Activated CD8-positive, alpha-beta memory T cell treated with anti-CD3 and anti-CD28 coated beads, Interleukin-2, amount 50 U/mL, for 24 hours (primary cell): ENCODE results near the gene HOXD8.

Source experiments
- DNase-seq: peaks from one replicate; pipeline ENCODE4 v3.0.0-alpha.2; 2020; ENCODE audit errors: extremely low read depth

The HOXD8 gene

DNA sequence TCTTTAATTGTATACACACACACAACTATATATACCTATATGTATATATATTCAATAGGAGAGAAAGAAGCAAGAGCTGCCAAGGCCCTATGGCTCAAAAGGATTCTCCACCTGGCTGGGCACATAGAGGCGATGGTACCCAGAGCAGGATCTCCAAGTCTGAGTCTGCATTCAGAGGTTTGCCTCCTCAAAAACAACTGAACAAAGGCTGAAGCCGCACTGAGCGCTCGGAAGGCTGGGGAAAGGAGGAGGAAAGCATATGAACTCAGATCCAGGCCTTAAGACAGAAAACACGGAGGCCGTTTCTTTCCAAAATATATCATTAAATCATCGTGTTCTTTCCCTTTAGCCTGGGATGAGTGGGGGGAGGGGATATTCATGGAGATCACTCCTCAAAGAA, 26.3 kb upstream of the HOXD8 start:
- no peak for DNase-seq

DNA sequence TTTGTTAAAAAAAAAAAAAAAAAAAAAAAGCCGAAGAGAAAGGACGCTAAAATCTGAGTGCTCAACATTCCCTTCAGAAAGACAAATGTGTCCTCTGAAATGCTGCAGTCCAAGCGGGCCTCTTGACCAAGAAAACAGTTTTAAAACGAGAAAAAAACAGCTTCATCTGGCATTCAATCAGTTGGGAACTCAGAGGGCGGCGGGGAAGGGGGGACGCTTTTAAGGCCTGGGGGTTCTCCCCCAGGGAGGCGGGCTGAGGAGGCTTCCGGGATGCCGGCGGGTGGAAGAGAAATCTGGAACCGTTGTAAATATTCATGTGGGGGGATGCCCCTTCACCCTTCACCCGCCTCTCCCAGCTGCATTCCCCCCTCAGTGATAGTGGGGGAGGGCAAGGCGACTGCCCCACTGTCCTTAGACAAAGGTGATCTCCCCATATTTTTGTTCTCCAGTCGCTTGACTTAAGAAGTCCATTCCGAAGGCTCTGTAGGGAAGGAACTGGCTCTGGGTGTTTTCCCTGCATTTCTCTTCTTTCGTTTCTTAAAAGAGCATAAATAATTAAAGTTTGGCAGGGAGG, 25.7 kb upstream of the HOXD8 start:
- no peak for DNase-seq

DNA sequence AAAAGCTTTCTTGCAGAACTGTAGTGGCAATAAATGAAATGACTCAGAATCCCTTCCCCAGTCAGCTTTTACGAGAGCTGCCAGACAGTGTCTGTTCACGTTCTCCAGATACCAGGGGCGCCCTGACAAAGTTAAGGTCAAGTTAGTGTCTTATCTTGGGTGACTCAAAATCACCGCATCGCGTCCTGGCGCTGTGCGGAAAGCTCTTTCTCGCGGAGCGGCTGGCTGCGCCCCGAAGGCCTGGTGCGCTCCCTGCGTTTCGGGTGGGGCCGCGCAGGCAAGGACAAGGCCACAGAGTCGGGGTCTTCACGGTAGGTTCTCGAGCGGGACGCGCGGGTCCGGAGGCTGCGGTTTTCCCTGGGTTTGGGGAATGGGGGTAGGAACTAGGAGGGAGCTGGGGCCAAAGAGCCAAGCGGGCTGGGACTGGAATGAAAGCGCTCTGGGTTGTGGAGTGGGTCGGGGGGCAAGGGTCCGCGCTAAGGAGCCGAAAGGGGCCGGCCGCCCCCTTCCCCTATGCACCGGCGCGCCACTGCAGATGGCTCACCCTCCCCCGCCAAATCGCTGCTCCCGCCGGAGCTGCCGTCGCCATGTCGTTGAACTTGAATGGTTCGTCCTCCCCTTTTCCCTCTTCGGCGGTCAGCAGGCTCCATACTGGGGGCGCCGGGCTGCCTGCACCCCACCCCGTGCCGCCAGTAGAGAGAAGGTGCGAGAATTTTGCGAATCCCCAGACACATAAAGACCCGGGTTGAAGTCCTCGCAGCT, 25.0 kb upstream of the HOXD8 start:
- DNase-seq = no peak

DNA sequence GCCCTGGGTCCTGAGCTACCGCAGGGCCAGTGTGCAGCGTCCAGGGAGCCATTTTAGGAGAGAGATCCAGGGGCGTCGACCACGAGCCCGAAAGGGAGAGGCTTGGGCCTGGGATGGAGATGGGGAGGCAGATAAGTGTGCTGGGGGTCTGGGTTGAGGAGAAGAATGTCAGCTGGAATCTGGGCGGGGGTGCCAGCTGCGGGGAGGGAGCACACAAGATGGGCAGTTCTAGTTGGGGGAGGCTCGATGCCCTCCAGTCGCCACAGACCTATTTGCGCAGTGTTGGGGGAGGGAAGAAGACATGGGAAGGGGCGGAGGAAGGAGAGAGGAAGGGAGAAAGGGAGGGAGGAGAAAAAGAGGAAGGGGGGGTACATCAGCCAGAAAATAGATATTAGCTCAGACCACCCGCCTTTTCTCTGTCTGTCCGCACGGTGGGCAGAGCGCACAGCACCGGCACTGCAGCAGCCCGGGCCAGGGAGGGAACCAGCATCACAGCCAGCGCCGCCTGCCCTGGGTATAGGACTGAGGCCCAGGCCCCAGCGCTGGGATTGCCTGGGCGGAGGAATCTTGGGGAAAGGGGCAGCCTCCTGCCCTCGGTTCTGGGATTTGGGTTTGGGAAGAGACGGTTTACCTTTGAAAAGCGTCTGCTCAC, 24.3 kb upstream of the HOXD8 start:
- no peak for DNase-seq

DNA sequence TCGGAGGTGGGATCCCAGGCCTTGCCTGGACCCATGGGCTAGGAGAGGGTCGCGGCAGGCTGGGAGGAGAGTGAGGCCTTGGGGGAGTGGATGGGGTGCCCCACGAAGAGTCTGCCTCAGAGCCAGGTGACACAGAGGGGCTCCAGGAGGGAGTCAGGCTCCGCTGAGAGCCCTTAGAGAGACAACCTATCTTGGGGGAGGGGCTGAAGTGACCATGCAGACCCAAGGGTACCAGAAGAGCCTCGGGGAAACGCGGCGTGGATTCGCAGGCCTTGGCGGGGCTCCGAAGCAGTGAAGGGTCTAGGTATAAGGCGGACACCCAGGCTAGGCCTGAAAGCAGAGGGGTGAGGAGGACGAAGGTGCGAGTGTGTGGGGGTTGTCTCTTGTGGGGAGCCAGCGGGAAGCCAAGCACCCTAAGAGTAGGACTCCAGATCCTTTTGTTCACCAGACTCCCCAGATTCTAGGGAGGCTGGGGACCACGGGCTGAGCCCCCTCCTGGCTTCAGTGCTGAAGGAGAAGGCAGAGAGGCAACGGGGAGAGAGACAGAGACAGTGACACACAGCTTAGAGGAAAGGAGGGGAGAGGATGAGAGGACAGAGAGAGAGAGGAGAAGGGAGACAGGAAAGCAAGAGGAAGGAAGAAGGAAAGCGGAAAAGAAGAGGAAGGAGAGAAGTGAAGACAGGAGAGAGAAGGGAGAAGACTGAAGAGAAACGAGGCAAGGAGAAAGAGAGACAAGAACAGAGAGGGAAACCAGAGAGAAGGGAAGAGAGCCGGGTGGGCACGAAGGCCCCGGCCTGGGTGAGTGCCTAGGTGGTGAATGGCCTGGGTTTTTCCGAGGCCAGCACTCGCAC, 23.6 kb upstream of the HOXD8 start:
- no peak for DNase-seq

DNA sequence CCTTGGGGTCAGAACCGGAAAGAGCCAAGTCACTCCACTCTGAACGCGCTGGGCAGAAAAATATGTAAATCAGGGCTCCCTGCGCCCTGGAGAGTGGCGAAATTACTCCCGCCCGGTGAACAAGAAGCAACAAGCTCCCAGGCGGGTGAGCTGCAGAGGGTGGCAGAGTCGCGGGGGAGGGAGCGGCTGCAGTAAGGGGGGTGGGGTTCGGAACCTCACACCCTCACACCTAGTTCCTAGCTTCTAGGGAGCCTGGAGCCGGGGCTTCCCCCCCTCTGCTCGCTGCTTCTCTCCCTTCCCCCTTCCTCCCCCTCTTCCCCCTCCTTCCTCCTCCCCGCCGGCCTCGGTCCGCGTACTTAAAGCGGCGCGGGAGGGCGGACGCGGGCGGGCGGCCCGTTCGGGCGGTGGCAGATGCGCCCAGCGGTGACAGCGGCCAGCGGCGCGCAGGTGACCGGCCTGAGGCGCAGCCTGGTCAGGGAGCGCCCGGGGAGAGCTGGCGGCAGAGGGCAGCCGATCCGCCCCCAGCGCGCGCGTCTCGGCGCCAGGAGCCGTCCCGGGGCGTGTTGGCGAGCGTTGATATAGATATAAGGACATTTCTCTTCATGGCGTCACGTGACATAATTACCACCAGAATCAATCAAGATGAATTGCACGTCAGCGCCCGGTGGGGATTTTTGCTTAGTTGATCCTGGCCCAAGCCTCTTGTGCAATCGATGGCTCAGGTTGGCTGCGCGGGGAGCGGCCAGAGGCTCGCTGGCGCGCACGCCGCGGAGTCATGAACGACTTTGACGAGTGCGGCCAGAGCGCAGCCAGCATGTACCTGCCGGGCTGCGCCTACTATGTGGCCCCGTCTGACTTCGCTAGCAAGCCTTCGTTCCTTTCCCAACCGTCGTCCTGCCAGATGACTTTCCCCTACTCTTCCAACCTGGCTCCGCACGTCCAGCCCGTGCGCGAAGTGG, 22.6 kb upstream of the HOXD8 start, which contains the start of gene HOXD11:
HOXD11 (plus strand) TSS at position 700 of the 959 bp plus-strand sequence; CDS start at position 776, 76 bp downstream.
- no peak for DNase-seq

DNA sequence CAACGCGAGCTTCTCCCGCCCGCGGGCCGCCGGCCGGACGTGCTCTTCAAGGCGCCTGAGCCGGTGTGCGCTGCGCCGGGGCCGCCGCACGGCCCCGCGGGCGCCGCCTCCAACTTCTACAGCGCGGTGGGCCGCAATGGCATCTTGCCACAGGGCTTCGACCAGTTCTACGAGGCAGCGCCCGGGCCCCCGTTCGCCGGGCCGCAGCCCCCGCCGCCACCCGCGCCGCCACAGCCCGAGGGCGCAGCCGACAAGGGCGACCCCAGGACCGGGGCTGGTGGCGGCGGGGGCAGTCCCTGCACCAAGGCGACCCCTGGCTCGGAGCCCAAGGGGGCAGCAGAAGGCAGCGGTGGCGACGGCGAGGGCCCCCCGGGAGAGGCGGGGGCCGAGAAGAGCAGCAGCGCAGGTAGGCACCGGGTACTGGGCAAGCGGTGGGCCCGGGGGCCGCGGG, 21.7 kb upstream of the HOXD8 start:
- no peak for DNase-seq

DNA sequence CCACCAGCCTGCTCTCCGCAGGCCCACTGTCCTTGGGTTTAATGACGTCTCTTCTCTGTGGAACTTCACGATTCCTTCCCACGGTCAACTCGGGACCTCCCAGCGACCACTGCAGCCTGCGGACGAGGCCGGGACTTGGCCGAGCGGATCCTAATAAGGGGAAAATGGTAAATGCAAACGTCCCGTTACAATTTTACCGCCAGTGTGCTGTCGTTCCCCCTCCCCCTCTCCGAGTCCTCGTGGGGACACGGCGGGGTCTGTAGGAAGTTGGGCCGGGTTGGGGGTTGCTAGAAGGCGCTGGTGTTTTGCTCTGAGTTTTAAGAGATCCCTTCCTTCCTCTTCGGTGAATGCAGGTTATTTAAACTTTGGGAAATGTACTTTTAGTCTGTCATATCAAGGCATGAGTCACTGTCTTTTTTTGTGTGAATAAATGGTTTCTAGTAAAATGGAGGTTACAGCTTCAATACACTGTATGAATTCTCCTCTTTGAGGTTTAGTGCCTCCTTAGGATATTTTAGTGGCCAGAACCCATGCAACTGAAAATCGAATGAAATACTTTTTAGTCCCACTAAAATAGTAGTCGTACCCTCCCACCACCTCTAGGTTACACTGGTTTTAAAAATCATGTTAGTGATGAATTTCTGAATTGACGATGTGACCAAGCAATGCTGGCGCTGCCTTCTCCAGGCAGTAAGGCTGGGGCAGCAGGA, 20.2 kb upstream of the HOXD8 start:
- DNase-seq = no peak

DNA sequence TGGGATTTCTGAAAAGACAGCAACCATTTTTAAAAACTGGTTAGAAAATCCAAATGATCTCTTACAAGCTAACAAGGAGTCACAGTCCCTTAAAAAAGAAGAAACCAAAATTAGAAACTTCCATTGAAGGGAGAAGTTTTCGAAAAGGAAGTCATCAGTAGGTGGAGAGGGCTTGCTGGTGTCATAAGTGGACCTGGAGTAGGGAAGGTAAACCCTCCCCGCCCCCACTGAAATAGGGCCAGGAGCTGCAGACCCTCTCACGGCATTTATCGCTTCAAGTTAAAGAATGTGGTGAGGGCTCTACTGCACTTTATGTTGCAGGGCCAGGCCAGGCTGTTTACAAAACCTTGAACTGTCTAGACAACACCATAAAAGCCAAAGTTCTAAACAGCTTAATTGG, 19.6 kb upstream of the HOXD8 start:
- no peak for DNase-seq

DNA sequence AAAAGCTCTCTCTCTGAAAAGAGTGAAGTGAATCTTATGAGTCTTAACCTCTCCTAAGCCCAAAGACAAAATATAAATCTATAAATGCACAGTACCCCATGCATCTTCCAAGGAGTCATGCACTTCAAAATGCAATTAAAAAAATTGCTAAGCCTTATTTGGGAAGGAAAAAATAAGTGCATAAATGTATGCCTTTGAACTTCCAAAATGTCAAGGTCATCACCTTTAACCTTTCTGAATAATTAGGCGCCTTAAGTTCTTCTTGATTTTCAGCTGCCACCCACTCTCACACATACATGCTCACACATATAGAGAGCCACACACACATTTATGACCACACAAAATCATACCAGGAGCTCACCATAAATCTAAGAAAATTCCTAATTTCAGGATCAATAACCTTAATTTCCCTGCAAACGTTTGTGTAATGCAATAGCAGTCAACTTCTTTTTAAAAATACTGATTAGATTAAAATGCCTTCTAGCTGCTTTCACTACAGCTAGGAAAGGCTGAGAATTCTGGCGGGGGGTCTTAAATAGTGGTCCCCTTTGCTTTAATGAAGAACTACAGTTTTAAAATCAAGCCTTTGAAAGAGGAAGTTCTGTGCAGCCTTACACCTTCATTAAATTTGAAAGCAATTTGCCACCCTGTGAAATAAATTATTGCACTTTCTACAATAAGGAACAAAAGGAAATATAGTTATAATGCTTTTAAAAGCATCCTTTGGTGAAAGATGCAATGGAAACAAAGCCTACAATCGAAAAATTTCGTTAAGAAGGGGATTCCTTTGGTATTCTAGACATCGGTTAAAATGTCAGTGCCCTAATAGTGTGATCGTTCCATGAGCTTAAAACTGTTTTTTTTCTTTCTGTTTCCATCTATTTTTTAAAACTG, 18.8 kb upstream of the HOXD8 start:
- DNase-seq = no peak

DNA sequence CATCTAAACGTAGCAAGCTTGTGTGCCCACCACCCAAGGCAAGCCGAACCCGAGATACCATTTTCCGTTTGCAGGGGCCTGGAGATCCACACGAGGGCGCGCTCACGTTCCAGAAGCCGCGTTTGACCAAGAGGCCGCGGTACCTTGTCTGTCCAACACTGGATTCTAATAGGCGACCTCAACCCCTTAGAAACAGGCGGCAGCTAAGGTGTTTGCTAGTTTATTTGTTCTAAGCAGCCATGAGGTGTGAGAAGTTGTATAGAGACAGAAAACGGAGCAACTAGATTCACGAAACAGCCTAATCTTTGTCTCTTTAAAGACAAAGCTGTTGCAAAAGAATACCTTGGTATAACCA, 18.2 kb upstream of the HOXD8 start:
- DNase-seq = no peak

DNA sequence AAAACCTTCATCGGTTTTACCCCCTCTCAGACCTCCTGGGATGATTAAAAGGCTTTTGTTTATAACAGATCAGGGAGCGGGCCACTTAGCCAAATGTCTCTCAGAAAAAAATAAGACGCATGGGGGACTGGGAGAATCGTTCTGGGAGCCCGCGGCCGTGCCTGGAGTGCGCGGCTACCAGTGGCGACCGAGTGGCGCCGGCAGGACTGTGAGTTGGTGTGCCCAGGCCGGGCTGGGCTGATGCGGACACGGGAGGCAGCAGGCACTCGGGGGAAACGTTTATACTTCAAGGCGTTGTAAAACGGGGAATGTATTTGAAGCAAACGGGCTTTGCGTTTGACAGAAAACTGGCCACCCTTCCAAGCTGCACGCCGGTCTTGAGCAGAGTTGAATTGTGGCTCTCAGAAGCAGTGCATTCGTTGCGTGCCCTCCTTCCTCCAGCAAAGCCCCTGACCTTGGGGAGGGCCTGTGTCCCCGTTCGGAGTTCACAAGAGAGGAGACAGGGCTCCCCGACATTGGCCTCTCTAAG, 17.6 kb upstream of the HOXD8 start:
- no peak for DNase-seq

DNA sequence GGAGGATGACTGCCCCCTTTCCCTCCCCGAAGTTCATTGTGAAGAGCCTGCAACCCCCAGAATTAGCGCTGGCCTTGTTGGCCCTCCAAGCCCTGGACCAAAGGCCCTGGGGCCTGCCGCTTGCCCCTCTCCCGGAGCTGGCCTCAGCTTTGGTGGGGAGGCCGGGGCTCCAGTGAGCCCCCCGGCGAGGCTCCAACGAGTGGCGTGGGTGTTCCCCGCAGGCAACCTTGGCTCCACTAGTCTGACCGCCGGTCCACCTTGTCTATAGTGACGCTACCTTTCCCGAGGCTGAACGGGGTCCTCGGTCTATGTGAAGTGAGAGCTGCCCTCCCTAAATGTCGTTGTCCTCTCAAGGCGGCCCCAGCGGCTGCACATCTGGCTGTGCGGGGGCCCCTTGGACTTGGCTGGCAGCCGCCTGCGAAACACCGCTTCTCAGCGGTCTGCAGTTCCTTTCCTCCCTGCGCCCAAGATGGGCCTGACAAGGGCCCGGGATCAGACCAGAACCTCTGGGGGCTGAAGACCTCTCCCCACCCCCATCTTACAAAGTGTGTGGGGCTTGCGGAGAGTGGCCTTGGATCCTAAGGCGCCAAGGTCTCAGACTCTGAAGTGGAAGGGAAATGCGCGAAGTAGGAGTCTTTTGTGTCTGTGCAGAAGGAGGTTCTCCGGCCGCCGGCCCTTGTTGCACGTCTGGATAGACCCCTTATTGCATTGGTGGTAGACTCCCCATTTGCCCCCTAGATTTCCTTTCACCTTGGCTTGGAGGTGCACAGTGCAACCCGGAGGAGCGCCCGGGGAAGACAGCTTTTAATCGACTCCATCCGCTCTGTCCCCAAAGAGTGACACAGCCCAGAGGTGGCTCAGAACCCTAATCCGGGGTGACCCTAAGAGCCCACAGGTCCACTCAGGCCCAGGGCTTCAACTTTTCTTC, 16.9 kb upstream of the HOXD8 start:
- no peak for DNase-seq

DNA sequence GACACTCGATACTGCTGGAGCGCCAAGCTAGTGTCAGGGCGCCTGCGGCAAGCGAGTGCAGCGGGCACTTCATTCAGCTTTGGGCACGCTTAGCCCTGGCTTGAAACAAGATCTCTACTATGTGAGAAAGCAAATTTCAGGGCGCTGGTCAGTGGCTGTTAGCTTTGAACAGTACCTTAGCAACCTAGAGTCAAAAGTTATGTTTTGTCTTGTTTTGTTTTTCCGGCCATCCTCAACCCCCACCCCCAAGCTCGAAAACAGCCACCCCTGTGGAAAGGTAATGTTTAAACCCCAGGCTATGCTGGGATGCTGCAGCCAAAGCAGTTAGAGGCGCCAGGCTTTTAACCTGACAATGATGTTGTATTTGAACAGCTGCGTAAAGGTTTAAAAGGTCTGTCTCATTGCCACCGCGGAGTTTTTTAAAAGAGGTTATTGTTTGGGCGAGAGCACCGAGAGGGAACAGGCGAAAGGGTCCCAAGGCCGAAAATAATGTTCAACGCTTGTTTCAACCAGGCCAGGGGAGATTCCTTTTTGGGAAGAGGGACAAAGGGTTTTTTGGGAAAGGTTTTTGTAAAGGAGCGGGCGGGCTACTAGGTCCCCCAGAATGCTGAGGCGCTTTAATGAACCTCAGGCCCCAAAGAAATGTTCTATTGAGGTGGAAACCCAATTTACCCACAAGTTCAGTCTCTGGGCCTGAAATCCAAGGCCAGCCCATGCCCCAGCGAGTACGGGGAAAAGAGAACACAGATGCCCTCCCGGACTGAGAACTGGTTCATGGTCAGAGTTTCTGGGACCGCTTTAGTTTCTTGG, 15.2 kb upstream of the HOXD8 start:
- DNase-seq = no peak

DNA sequence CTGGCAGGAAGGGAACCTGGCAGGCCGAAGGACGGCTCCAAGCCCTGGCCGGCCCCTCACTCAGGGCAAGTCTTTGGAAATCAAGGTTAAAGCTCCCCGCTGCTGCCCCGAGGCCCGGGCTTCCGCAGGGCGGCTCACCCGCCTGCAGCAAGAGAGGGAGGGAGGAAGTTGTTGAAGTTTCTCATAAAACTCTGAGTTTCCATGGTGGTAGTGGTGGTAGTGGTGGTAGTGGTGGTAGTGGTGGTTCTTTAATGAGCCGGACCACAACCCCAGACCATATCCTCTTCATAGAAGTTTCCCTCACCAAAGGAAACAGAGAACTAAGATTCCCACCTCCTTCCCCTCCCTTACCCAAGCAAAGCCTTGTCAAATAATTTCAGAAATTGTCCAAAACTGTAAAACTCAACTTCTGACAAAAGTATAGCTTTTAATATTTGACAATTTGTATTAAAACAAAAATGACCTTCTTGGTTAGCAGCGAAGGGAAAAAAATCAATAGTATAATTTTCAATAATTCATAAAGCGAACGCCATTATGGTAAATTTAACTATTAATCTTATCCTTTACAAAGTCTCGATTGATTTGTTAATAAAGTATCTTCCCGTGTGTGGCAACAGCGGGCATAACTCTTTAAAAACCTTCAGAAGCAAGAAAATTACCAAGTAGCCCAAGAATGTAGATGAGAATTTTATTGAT, 14.4 kb upstream of the HOXD8 start:
- DNase-seq = no peak
